Left lung (tissue), 10 donors: ENCODE data around the gene CEP78. TPM values are rescaled to one million over a fixed set of nuclear protein-coding genes. Genes with fewer than 3 reads are reported as not detected.

Experiments used
- ATAC-seq: fragments of 200-7000 bp; cut with Tn5 transposase; one replicate; pipeline ENCODE4 v1.9.1; 2020; ENCODE audit warnings: moderate library complexity
- DNase-seq, 4 donors: peaks; one replicate each; pipeline ENCODE4 v3.0.0-alpha.2; 2013 to 2020
- H3K27ac ChIP-seq, 2 donors: fragments of 200-600 bp; sonication (generic) in 1 of 2; one replicate each; pipeline versions ENCODE4 v1.5.0 to v1.8.0; 2020 to 2021
- H3K27me3 ChIP-seq, 2 donors: fragments of 200-600 bp; sonication (generic) in 1 of 2; one replicate each; pipeline versions ENCODE4 v1.5.0 to v1.8.0; 2020 to 2021
- H3K36me3 ChIP-seq, 2 donors: fragments of 200-600 bp; sonication (generic) in 1 of 2; one replicate each; pipeline versions ENCODE4 v1.5.0 to v1.8.0; 2020 to 2021
- H3K4me1 ChIP-seq, 2 donors: fragments of 200-600 bp; one replicate each; pipeline ENCODE4 v1.8.0; 2021
- H3K4me3 ChIP-seq, 2 donors: fragments of 200-600 bp; sonication (generic) in 1 of 2; one replicate each; pipeline versions ENCODE4 v1.5.0 to v1.8.0; 2020 to 2021; ENCODE audit warnings: mild to moderate bottlenecking in 1 of 2
- H3K9me3 ChIP-seq, 2 donors: fragments of 200-600 bp; sonication (generic) in 1 of 2; one replicate each; pipeline versions ENCODE4 v1.5.0 to v1.8.0; 2020 to 2021
- intact Hi-C, 2 donors: fragments of 100-400 bp; cut with DNase I; formaldehyde crosslinking; loops; one replicate each; pipeline versions ENCODE4 v1.11.2 to v1.14.2; 2022
- polyA plus RNA-seq, 6 donors: library from polyadenylated mRNA; unstranded; fragments of 120-200 nt; gene quantifications; one replicate each; pipeline ENCODE4 v1.2.1, GENCODE V29; 2013; ENCODE audit not compliant: insufficient read length in 6 of 6
- total RNA-seq, 2 donors: library from RNA; stranded (reverse); fragmentation: NEBNext Ultra II Directional; extraction: Animal tissue kit (Norgen Biotek cat#: 25700); gene quantifications; one replicate each; pipeline ENCODE4 v1.2.1, GENCODE V29; 2021
- TF ChIP-seq, protein P1 (sequence below), 2 donors: fragments of 200-600 bp; sonication (generic) in 1 of 2; IDR thresholded peaks; one replicate each; pipeline versions ENCODE4 v1.5.0 to v1.8.0; 2021; ENCODE audit warnings: antibody characterized with exemption in 2 of 2
- donor health status: DM: no; HTN: yes; CAD: no.
- donor health status: DM: no; HTN: no; CAD: no.

The CEP78 gene
- total and polyA plus RNA-seq, 8 donors, result 14.0 to 43.9 (median 40.1) TPM

GRCh38 chr9:78269784-78270183 is 33.9 kb downstream of the CEP78 start:
- H3K9me3 ChIP-seq, result no peaks in the 10 kb centered on the region
- H3K4me1 ChIP-seq, result no peaks in the 10 kb centered on the region
- H3K27ac ChIP-seq, result no peak overlapping the region
- intact Hi-C loops, result no loop called here
- no peaks in the 10 kb centered on the region for H3K27me3 ChIP-seq
- H3K36me3 ChIP-seq, result peaks cover 0 to 56% of the 10 kb centered on the region in 2 donors
- ATAC-seq (no peak), DNase-seq (no peak)
- no peak overlapping the region for H3K4me3 ChIP-seq
- TF ChIP-seq, protein P1, sequence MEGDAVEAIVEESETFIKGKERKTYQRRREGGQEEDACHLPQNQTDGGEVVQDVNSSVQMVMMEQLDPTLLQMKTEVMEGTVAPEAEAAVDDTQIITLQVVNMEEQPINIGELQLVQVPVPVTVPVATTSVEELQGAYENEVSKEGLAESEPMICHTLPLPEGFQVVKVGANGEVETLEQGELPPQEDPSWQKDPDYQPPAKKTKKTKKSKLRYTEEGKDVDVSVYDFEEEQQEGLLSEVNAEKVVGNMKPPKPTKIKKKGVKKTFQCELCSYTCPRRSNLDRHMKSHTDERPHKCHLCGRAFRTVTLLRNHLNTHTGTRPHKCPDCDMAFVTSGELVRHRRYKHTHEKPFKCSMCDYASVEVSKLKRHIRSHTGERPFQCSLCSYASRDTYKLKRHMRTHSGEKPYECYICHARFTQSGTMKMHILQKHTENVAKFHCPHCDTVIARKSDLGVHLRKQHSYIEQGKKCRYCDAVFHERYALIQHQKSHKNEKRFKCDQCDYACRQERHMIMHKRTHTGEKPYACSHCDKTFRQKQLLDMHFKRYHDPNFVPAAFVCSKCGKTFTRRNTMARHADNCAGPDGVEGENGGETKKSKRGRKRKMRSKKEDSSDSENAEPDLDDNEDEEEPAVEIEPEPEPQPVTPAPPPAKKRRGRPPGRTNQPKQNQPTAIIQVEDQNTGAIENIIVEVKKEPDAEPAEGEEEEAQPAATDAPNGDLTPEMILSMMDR (IDR thresholded peaks at IDR 0.05), result no peak

DNA sequence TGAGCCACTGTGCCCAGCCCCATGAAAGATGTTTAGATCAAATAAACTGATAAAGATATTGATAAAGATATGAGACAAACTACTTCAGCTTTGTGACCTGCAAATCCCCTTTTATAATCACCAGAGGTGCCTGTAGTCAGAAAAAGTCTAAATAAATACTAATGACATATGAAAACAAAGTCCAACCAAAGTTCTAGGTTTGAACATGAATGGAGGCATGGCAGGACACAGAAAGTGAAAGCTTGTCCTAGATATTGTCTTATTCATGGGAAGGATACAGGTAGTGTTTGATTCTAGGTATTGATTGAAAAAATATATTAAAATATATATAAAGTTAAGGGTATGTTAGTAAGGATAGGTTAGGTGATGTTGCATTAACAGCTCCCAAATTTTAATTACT is 36.4 kb downstream of the CEP78 start:
- H3K27ac ChIP-seq, result no peak overlapping the region
- no peaks in the 10 kb centered on the region for H3K9me3 ChIP-seq
- H3K4me1 ChIP-seq, result no peaks in the 10 kb centered on the region
- TF ChIP-seq, protein P1 (IDR thresholded peaks at IDR 0.05), result no peak
- H3K4me3 ChIP-seq, result no peak overlapping the region
- no peaks in the 10 kb centered on the region for H3K27me3 ChIP-seq
- ATAC-seq (no peak), DNase-seq (no peak)
- intact Hi-C loops, result no loop called here
- peaks cover 0 to 33% of the 10 kb centered on the region in 2 donors for H3K36me3 ChIP-seq

- Histone ChIP-seq H3K4me3 (no peak overlapping the region), H3K4me1 (peaks cover 6 to 8% of the 10 kb centered on the region in 2 donors), H3K27me3 (no peaks in the 10 kb centered on the region), H3K9me3 (no peaks in the 10 kb centered on the region), H3K27ac (no peak overlapping the region), H3K36me3 (peaks cover 0 to 19% of the 10 kb centered on the region in 2 donors)
- DNase-seq (no peak), ATAC-seq (no peak)
- TF ChIP-seq, protein P1 (IDR thresholded peaks at IDR 0.05), result no peak
- intact Hi-C loops, result no loop called here
Observed at GRCh38 chr9:78273761-78274160, 37.9 kb downstream of the CEP78 start.

DNA sequence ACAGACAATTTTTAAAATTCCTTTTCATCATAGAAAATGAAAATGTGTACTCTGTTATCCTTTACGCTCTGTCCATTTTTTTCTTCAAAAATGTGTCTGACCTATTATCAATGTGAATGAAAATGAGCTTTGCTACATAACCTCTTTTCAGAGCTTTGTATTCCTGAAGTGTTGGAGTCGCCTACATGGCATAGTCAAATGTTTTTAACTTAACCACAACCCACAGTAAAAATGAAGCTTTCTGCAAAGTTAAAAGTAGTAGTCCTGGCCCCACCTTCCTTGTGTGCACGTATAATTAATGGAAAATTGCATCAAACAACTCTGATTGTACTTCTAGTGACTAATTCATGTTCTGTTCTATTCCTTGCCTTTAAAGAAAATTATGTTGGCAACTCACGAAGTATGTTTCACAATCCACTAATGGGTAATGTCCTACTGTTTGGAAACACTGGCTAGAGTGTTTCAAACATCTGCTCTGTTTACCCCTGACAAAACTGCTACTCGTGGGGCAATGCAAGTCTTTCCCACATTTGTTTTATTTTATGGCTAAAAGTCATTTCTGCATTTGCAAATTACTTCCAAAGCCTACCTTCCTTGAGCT is 42.4 kb downstream of the CEP78 start:
- H3K9me3 ChIP-seq, result no peaks in the 10 kb centered on the region
- TF ChIP-seq, protein P1 (IDR thresholded peaks at IDR 0.05), result no peak
- DNase-seq (peak in 2 of 4 donors; percentile 51 to 68), ATAC-seq (peak; percentile 83)
- H3K36me3 ChIP-seq, result peaks cover 0 to 5% of the 10 kb centered on the region in 2 donors
- H3K4me1 ChIP-seq, result peaks cover 8 to 12% of the 10 kb centered on the region in 2 donors
- H3K27me3 ChIP-seq, result no peaks in the 10 kb centered on the region
- intact Hi-C loops, result no loop called here
- H3K4me3 ChIP-seq, result no peak overlapping the region
- H3K27ac ChIP-seq, result no peak overlapping the region

DNA sequence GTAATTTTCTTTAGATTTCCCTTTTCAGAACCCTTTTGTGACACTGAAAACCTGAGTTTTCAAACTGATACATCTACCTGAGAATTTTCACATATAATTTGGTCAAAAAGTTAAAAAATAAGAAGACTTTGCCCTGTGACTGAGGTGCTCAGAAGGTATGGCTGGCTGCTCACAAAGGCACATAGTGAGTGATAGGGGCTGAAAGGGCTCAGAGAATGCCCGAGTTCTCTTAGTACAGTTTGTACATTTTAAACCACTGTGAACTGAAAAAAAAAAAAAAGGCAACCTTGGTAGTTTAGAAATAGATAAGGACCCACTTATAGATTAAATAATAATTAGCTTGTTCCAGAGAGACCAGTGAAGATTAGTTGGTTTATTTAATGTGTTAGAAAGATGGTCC is 42.9 kb downstream of the CEP78 start:
- Histone ChIP-seq H3K27me3 (no peaks in the 10 kb centered on the region), H3K4me3 (no peak overlapping the region), H3K36me3 (peaks cover 0 to 2% of the 10 kb centered on the region in 2 donors), H3K4me1 (peaks cover 8 to 12% of the 10 kb centered on the region in 2 donors), H3K27ac (no peak overlapping the region), H3K9me3 (no peaks in the 10 kb centered on the region)
- ATAC-seq, result peak; percentile 41
- TF ChIP-seq, protein P1 (IDR thresholded peaks at IDR 0.05), result no peak
- intact Hi-C loops, result no loop called here
- DNase-seq, result no peak
